T-helper 2 cell (primary cell): Measurements from ENCODE around the gene CHRNA5.

Experiments used
- DNase-seq, 5 experiments: peaks; one replicate each; pipeline versions ENCODE4 v3.0.0 to v3.0.0-alpha.2; 2012 to 2022

Gene CHRNA5

DNA sequence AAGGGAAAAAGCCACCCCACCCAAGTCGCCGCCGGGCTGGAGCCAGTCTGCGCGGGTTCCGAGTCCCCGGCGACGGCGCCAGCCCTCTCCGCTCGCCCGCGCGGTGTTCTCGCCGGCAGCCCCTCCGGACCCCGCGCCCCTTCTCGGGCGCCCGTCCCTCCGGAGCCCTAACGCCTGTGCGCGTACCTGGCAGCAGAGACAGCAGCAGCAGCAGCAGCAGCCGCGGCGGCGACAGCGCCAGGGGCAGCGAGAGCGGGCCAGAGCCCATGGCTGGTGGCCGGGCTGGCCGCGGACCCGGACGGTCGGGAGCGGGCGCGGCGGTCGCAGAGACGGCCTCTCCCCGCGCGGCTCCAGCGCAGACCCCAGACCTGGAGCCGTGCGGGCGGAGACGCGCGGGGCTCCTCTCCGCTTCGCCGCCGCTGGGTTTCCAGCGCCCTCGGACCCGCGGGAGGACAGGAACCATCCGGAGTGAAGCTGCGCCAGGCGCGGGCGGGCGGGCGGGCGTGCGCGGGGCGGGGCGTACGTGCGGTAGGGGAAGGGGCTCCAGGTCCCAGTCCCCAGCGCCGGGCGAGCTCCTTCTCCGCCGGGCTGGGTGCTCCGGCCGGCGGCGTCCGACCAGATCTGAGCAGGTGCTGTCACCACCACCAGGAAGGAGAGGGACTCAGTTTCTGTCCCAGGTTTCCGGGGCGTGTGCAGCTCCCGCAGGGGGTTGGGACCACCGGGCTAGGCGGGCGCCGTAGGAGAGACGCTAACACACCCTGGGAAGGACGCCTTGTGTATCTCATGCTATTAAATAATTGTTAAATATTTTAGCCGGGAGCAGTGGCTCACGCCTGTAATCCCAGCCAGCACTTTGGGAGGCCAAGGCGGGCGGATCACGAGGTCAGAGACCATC is 55.5 kb downstream of the CHRNA5 start, which contains the start of gene CHRNA3:
Gene CHRNA3 (minus strand): TSS at position 470 of the 895 bp plus-strand sequence. CDS start 202 bp downstream, at position 268.
- DNase-seq: no peak

DNA sequence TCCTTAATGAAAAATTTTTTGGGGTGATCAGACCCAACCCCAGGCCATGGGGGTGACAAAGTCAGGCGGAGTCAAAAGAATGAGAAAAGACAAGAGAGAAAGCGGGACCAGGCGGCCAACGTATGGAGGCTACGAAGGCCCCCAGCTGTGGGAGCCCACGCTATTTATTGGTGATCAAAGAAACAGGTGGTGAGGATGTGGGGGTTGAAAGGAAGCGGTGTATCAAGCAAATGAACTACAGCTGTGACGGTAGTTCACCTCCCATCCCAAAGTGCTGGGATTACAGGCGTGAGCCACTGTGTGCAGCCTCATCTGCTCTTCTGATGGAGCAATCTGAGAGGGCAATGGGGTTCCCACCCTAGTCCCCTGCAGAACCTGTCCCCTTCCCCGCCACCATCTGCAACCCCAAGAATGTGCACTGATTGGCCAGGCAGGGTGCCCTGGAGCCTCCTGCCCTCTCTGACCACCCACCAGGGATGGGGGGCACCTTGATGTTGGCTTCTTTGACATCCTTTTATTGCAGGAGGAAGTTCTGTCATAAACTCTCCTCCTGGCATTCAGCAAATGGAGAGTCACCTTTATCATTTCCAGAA is 56.6 kb downstream of the CHRNA5 start:
- no peak for DNase-seq

DNA sequence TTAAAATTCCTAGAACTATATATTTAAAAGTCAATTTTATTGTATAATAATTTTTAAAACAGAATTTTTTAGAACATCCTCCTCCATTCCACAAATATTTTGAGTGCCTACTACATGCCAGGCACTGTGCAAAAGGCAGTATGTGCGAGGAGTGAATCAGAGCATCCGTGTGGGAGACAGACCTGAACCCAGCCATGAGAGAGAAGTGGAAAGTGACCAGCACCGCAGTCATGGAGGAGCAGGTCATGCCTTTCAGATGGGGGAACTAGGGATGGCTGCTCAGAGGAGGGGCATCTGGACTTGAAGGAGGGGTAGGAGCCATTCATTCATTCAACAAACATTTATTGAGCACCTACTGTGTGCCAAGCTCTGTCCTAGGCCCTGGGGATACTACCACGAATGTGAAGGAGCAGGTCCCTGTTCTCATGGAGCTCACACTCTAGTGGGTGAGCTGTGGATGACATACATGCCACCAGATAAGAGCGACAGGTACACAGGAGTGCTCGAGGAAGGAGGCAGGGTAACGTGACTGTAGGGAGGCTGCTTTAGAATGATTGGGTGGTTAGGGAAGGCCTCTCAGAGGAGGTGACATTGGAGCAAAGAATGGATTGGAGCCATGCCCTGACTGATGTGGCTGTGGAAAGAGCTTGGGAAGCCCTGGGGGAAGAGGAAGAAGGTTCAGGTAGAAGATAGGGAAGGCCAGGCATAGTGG is 58.6 kb downstream of the CHRNA5 start:
- DNase-seq: no peak

DNA sequence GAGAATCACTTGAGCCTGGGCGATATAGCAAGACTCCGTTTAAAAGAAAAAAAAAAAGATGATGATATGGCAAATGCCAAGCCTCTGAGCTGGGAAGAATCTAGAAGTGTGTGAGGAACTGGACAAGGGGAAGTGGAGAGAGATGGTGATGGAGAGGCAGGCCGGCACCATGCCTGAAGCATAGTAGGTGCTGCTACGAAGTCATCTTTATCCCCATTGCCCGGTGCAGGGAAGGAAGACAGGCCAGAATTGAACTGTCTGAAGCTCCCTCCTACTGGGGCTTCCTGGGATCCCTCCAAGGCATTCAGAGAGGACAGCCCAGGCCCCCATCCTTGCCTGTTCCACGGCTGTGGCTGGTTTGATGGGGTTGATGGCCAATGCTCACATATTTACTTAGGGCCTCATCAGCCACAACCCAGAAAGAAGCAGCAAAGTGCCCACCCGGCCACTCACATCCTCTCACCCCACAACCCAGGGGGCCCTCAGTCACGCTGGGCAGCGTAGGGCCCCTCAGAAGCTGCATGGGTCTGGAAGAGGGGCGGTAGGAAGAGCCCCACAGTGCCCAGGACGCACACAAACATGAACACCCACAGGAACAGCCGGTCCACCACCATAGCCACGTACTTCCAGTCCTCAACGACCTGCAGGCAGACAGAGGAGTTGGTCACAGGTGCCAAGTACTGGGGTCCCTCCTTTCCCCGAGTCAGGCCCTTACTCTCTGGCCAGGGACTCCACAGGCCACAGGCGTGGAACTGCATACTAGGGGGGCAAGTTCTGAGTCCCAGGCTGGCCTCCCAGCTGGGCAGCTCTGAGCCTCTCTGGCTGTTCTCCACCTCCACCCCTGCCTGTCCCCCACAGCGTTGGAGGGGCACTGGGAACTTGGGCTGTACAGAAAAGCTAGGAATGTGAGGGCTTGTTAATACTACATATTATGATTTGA is 59.6 kb downstream of the CHRNA5 start:
- DNase-seq: no peak

DNA sequence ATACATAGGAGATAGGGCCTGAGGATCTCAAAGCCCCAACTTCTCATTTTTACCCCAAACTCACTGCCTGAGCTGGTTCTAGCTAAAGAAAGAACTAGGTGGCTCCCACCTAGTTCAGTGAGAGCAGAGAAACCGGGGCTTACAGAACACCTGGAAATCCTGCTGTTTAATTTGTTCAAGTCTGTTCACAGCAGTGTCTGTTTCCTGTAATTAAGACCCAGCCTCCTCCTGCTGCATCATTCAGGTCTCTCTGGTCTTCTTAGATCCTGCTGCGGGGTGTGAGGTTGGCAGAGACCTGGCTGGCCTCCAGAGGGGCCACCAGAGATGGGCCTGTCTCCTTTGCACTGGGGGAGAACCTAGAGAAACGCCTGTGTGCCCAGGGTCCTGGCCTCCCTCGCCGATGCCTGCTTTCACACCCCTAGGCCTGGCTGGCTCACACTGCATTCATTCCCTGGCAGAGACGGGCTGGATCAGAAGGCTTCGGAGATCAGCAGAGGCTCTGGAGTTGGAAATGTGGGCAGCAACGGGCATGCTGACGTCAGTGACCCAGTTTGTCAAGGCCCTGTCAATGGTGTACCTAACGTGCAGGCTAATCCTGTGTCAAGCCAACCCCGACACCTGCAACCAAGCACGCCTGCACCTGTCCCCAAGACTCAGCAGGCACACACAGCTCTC is 60.4 kb downstream of the CHRNA5 start:
- no peak for DNase-seq

DNA sequence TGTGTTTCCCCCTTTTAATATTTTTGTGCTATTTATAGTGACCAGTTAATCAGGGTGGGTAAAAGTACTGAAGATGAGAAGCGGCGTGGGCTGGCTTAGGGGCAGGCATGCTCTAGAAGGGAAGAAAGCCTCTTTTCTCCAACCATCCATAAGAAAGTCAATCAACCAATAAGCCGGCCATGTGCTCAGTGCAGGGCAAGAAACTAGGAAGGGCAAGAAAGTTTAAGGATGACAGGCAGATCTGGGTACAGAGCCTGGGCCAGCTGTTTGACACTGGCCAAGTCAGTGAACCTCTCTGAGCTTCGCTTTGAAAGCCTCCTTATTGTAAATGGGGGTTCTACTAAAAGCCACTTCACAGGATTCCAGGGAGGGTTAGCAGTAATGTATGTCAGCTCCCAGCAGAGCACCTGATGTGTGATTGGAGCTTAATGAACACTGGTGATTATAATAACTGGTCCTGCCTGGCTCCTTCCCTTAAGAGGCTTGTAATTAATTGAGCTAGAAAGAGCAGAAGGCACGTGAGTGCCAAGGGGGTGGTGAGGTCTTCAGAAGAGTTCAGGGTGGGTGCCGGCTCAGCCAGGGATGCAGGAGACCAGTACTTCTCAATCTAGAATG is 61.2 kb downstream of the CHRNA5 start:
- DNase-seq: no peak

DNA sequence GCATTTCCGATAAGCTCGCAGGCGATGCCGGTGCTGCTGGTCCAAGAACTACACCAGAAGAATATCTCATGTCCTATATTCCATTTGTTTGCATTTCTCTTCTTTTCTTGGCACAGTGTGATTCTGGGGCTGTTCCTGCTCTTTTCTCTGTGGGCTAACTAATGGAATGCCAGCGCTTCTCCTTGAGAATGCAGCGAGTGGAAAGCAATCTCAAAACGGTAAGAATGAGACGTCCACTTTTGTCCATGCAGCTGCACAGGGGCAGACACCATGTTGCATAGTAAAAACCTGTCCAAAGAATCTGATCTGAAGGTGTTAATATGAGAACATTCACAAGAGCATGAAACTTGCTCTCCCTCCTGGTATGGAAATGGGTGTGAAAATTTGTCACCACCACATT is 62.0 kb downstream of the CHRNA5 start:
- no peak for DNase-seq

DNA sequence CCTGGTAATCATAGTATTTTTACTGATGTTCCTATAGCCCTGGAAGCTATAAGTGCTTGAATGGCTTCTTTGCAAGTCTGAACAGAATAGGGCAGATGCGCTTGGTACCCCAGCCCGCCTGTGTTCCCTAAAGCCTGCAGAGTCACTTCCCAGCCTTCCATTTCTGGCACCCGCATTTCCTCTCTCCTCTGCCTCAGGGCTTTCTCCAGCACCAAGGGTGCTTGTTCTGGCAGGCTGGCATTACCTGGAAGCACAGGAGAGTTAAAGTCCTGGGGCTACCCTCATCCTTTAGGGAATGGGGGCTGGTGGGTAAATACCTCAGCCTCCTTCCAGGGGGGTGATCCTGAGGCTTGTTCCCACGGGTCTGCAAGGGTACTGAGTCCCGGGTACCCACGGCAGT is 62.9 kb downstream of the CHRNA5 start:
- DNase-seq: no peak

DNA sequence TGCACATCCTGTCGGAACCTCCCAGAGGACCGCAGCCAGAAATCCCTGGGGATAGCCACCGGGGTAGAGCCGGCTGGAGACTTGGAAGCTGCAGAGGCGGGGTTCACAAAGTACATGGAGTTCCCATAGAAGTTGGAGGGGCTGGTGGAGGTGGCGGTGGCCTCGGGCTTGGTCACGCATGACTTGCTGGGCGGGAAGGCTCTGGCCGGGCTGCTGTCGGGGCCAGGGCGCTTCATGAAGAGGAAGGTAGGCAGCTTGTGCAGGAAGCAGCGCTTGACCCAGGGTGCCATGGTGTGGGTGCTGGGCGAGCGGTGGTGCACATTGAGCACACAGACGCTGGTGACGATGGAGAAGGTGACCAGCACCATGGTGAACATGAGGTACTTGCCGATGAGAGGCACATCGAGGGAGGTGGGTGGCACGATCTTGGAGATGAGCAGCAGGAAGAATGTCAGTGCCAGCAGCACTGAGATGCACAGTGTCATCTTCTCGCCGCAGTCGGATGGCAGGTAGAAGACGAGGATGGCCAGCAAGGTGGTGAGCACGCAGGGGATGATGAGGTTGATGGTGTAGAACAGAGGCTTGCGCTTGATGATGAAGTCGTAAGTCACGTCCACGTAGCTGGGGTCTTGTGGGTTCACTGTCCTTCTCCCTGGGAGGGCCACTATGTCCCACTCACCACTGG is 63.9 kb downstream of the CHRNA5 start:
- no peak for DNase-seq

DNA sequence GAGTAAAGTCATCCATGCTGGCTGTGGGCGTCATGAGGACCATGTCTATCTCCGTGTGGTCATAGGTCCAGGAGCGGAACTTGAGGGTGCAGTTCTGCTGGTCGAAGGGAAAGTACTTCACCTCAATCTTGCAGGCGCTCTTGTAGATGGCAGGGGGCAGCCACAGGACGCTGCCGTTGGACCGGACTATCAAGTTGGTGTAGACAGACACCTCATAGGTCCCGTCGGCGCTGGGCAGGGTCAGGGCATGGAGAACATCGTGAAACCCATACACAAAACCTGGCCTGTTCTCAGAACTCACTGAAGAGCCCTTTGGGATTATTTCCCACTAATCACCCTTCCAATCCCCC is 64.4 kb downstream of the CHRNA5 start:
- no peak for DNase-seq

DNA sequence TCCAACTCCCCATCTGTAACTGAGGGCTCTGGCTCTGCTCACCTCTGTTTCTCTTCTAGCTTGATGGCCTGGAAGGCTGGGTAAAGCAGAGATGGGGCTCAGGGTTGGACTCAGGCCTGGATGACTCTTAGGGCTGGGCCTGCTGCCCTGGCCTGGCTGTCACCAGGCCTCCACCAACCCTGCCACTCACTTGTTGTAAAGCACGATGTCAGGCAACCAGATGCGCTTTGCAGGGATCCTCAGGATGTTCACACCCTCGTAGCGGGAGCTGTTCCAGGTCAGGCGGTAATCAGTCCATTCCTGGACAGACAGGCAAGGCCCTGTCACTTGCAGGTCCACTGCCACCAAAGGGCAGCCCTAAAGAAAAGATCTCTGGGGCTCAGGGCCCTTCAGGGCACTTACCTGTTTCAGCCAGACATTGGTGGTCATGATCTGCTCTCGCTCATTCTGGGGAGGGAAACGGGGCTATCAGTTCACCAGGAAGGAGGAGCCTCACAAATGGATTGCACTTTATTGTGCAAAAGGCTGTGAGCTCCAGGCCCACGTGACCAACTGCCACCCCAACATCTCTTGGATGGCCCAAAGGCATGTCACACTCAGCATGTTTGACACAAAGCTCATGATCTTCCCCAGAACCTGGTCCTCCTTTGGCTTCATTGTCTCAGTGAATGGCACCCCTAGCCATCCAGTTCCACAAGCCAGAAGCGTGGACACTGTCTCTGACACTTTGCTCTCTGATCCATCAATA is 65.7 kb downstream of the CHRNA5 start:
- no peak for DNase-seq

DNA sequence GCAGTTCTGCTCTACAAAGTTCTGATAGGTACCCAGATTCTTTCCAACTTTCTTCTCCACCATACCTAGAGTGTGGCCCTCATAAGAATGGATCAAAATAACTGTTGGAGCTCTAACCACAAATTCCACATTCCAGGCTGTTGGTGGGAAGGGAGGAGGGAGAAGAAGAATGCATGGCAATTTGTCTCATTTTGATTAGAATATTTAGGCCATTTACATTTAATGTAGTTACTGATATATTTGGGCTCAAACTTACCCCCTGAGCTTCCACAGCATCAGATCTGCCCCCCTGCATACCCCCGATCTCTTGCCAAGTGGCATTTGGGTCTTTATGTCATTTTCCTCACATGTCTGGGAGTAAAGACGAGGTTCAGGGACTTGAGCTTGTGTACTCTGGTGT is 68.0 kb downstream of the CHRNA5 start:
- no peak for DNase-seq

DNA sequence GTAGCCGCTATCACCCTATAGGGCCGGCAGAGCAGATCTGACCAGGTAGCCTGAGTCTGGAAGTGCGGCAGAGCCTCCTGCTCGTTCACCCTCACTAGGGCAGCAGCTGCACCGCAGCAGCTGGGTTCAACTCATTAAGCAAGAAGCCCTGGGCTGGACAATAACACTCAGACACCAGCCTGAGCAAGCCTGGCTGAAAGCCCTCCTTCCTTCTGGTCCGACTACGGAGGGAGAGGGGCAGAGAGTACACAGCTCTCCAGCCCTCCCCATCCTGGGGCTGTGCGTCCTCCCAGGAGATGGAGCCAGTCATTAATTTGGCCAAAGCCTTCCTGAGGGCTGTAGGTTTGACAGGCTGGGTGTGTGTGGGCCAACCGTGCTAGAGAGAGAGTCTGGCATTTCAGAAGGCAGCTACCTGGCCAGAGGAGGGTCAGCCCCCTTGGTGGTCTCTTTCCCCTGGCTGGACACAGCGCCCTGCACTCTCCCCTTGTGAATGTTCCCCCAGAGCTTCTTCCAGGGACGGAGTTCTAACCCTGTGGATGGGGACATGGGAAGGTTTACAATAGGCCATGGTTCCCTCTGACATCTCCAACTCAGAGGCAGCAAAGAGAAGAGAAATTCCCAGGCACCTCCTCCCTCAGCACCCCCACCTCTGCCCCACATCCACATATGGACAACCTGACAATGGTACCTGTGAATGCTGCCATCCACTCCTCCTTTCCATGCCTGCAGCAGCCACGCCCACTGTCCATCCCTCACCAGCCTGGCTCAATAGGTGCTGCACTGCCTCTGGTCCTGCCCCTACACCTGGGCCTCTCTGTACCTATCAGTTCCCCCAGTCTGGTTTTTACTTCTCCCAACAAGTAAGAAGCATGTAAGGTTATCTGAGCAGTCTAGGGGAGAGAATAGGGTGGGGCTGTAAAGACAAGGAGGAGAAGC is 69.2 kb downstream of the CHRNA5 start:
- no peak for DNase-seq

DNA sequence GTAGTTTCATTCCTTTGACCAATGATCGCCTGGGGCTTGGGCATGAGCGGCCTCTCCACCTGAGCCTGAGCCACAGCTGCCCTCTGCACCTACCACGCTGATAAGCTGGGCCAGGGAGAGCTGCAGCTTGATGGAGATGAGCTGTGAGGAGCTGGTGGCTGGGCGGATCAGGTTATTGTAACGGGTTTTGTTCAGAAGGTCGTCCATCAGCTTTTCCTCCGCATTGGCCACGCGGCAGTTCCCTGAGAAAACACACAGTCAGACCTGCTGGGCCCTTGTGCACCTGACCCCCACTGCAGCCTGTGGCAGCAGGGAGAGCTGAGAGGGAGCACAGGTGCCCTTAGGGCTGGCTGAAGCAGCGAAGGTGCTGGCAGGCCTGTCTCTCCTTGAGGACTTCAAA is 70.0 kb downstream of the CHRNA5 start:
- no peak for DNase-seq

DNA sequence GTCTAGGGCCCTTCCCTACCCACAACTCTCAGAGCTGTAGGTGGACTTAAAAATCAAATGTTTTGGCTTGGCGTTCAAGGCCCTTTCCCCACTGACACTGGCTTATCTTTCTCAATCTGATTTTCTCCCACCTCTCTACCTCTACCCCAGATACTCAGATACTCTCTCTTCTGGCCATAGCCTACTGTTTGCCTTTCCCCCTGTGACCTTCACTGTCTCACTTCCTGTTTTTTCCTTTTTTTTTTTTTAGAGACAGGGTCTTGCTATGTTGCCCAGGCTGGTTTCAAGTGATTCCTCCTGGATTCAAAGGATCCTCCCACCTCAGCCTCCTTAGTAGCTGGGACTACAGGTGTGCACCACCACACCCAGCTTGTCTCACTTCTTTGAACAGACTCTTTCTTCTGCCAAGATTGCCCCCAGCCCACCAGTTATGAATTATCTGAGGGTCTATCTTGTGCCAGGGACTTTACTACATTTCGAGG is 71.1 kb downstream of the CHRNA5 start:
- no peak for DNase-seq

DNA sequence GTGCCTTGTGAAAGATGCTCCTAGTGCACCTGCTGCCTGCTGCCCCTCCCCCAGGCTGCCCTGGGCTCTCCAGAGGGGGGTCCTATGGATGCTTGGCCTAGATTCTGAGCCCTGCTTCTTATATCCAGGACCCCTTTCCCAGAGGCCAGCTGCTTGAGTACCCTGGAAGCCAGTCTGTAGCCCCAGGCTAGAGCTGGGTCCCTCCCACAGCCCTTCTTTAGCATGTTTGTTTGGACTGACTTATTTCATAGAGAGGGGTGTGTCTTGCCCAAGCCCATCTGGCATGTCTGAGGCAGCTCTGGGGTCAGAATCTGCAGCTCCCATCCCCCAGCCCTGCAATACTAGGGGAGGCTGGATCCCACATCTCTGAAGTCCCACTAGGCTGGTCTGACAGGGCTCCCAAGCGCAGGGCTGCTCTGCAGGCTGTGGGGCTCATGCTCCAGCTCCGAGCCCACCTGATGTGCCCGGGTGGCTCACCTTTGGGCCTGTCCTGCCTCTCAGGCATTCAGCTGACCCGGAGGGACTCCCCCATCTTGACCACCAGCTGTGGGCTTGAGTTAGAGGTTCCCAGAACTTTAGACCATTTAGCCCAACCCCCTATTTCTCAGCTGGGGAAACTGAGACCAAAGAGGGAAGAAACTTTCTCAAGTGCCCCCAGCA is 72.6 kb downstream of the CHRNA5 start:
- no peak for DNase-seq

DNA sequence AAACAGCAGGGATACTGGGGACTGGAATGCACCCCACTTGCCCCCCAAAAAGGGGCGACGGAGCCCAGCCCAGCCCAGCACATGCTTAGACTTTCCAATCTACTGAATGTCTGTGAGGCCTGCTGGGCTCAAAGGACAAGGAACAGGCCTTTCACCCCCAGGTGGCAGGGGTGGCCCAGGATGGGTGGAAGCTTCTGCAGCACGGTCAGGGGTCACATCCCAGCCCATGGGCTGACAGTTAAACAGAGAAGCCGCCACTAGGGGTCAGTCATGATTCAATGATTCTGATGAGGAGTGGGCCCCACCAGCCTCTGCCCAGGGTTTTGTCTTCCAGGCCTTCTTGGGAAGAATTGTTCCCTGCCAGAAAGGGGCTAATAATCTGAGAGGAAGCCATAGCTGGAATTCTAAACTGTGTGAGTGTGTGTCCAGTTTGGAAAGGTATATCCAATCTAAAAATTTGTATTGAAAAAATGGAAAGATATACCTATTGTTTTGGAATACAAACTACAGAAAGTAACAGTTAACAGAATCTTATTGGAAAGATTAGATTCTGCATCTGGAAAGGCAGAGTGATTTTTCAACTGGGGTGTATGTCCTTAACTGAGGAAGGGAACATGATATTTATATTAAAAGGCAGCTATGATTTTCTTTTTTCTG is 73.5 kb downstream of the CHRNA5 start:
- no peak for DNase-seq
